NCI-H345 (cell line): ENCODE results near the gene VWA7.
A peak's percentile ranks its signal among the peaks of the same experiment; 100 is the strongest.
"Not testable (repeated sequence)": the region's sequence is repeated elsewhere in the genome, so short reads cannot be mapped to it uniquely, and the experiment has no call there.

ENCODE experiments used
- DNase-seq: peaks from one replicate; lab custom pipeline; 2025; lab: John Stamatoyannopoulos, UW

VWA7 gene

DNA sequence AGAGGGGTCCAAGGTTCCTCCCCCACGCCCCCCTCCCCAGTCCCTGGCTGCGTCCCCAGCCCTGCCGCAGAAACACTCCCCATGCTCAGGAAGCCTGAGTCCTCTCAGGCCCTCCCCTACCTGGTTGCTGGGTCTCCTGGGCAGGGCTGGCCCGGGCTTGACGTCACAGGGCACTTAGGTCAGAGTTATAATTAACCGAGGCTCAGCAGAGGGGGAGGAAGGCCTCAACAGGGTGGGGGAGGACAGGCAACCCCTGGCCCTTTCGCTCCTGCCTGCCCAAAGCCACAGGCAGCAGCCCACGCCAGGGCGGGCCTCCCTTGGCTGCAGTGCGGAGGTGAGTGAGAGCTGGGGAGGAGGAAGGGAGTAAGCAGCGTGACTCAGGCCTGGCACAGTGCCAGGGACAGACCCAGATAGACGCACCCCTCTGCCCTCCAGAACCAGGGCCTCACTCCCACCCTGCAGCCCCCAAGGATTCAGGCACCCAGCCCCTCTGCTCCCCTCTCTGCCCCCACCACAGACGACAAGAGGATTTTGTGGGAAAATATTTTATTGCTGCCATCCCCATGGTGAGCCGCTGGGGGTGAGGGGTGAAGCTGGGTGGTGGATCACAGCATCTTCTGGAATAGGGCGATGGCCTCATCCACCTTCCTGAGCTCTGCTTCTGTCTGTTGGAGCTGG lies at the start of gene VWA7:
Gene VWA7, minus strand, starts transcription at position 340 of the 678 bp plus-strand sequence. CDS start 549 bp downstream, outside the sequence.
- peak; percentile 48 for DNase-seq

DNA sequence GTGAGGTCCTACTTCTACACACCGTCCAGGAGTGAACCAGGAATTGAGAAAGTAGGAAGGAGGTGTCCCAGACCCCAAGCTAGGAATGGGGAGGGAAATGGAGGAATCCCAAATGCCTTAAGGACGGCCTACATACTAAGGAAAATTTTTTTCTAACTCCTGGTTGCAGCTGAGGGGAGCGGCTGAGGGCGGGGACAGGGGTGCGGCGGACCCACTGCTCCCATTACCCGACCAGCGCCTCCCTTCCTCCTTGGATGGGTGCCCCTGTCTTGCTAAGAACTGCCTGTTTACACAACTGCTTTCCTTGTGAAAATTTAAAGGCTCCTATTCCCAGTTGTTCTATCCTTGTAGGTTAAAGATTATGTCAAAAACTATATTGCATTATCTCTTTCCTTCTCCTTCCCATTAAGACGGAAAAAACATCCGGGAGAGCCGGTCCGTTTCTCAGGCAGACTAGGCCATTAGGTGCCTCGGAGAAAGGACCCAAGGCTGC lies 49.7 kb upstream of the VWA7 start:
- no peak for DNase-seq

GRCh38 chr6:31825553-31825952 lies 48.4 kb upstream of the VWA7 start:
- no peak for DNase-seq

GRCh38 chr6:31823592-31824196 lies 46.6 kb upstream of the VWA7 start:
- DNase-seq: not testable (repeated sequence)

- DNase-seq: no peak
Observed at GRCh38 chr6:31822036-31822821, 45.1 kb upstream of the VWA7 start.

- no peak for DNase-seq
Observed at GRCh38 chr6:31821301-31822035, 44.3 kb upstream of the VWA7 start.

DNA sequence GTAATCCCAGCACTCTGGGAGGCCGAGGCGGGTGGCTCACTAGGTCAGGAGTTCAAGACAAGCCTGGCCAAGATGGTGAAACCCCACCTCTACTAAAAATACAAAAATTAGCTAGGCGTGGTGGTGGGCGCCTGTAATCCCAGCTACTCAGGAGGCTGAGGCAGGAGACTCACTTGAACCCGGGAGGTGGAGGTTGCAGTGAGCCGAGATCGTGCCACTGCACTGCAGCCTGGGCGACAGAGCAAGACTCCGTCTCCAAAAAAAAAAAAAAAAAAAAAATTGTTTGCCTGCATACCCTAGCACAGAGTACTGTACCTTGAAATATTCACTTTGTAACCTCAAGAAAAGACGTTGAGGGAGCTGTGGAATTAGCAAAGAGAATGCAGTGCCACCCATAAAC lies 43.3 kb upstream of the VWA7 start:
- not testable (repeated sequence) for DNase-seq

DNA sequence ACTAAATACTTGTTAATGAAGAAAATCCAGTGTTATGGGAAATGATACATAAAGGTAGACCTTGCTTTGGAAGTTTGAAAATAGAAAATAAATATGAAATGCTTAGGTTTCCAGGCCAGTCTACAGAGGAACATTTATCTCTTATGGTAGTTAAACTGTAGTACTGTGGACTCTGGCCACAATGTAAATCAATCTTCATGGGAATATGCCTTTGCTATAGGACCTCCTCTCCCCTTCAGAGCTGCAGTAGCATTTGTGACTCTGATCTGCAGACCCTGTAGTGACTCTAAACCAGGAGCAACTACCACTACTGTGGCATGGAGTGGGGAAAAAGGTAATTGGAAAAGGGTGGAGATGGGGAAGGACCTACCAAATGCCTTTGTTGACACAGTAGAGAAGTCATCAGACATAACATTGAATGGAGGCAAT lies 42.8 kb upstream of the VWA7 start:
- no peak for DNase-seq

GRCh38 chr6:31817929-31818511 lies 40.9 kb upstream of the VWA7 start:
- DNase-seq: not testable (repeated sequence)

- DNase-seq: not testable (repeated sequence)
Observed at GRCh38 chr6:31817133-31817928, 40.2 kb upstream of the VWA7 start.

DNA sequence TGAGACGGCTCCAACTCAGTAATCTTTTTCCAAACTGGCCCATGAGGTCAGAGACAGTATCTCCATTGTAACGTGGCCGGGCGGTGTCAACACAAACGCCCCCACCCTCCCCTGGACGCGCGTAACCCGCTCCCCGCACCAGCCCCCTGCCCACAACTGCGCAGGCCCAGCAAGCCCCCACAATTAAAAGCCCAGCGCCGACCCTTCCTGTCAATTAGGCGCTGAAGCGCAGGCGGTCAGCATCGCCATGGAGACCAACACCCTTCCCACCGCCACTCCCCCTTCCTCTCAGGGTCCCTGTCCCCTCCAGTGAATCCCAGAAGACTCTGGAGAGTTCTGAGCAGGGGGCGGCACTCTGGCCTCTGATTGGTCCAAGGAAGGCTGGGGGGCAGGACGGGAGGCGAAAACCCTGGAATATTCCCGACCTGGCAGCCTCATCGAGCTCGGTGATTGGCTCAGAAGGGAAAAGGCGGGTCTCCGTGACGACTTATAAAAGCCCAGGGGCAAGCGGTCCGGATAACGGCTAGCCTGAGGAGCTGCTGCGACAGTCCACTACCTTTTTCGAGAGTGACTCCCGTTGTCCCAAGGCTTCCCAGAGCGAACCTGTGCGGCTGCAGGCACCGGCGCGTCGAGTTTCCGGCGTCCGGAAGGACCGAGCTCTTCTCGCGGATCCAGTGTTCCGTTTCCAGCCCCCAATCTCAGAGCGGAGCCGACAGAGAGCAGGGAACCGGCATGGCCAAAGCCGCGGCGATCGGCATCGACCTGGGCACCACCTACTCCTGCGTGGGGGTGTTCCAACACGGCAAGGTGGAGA lies 38.1 kb upstream of the VWA7 start, which contains the start of the genes HSPA1A and HSPA1L:
Gene HSPA1A, plus strand, starts transcription at position 519 of the 814 bp plus-strand sequence. Its CDS starts 214 bp downstream, at position 733.
Gene HSPA1L, minus strand, starts transcription at position 259 of the 814 bp plus-strand sequence. CDS start 3,311 bp downstream, outside the sequence.
- DNase-seq: peak; percentile 98

DNA sequence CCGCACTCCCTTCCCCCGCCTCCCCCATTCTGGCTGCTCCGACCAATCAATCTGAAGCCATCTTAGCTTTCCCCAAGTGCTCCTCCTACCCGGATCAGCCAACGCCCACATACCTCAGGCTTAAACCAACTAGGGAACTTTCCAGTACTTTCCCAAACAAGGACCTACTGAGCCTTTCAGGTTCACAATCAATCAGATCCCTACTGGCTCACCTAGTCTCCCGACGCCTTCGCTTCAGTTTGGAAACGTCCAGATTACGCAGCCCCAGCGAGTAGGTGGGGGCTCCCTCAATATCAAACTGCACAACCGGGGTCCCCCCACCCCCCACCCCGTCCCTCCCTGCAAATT lies 37.5 kb upstream of the VWA7 start:
- DNase-seq: peak; percentile 97

- no peak for DNase-seq
Observed at GRCh38 chr6:31813465-31813849, 36.3 kb upstream of the VWA7 start.

GRCh38 chr6:31811645-31812044 lies 34.5 kb upstream of the VWA7 start:
- no peak for DNase-seq

DNA sequence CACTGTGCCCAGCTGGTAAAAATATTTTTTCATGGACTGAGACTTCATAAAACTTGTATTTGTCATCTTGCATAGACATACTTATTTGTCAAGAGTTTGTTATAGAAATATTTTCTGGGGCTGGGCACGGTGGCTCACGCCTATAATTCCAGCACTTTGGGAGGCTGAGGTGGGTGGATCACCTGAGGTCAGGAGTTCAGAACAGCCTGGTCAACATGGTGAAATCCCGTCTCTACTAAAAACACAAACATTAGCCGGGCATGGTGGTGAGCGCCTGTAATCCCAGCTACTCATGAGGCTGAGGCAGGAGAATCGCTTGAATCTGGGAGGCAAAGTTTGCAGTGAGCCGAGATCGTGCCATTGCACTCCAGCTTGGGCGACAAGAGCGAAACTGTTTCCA lies 31.5 kb upstream of the VWA7 start:
- DNase-seq: not testable (repeated sequence)

DNA sequence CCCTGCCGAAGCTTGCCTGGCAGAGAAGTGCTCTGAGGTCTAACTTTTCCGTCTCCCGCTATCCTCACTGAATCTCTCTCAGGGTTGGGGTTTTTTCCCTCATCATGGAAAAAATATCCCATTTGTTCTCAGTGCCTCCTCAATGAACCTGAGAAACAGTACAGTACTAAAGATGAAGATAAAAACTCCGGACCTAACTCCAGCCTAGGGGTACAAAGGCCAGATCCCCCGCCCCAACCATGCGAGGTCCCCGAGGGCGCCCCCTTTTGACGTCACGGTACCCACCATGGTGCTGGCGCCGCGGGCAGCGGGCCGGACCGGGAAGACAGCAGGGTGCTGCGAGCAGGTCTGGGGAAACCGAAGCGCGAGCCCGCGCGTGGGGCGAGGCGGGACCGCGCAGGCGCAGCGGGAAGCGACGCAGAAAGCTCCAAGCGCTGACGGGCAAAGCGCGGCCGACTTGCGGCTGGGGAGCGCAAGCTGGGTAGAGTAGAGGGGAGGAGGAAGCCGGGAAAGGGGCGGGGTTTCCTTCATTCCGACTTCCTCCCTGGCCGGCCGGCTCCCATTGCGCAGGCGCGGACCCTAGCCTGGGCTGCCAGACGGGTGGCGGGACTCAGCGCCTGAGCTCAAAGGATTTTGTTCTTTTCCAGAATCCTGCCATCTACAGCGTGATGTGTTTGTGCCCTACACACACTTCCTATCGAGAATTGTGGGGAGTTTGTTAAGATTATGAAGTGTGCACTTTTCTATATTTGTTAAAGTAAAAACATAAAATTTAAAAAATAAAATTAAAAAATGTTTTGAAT lies 29.5 kb upstream of the VWA7 start, which contains the start of gene LSM2:
Gene LSM2, minus strand, starts transcription at position 497 of the 803 bp plus-strand sequence. Its CDS starts 209 bp downstream, at position 288.
- DNase-seq: peak; percentile 96

DNA sequence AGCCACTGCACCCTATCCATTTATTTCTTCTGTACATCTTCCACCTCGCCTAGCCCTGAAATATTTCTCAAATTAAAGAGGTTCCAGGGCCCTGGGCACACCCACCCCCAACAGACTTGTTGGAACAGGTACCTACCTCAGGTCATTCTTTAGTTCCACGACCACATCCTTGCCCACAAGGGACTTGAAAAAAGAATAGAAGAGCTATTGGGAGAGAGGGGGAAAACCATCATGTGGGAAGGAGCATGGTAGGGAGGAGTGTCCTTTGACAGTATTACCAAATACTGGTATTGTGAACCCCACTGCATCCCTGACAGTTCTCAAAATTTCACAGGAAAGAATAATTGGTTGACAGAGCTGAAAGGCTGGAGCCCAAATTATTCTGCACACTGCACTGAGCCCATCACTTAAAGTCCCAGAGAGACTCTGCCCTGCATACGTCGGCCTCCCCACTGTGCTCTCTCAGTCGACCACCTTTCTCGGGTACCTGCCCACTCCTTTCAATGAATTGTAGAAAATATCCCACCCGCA lies 28.9 kb upstream of the VWA7 start:
- no peak for DNase-seq
